Progenitor cell of endocrine pancreas (in vitro differentiated cells): ENCODE results near the gene MYBPC2. TPM values are rescaled to one million over a fixed set of nuclear protein-coding genes. Genes with fewer than 3 reads are reported as not detected.
"Not testable (repeated sequence)": the region's sequence is repeated elsewhere in the genome, so short reads cannot be mapped to it uniquely, and the experiment has no call there.

Source experiments
- DNase-seq: peaks from one replicate; pipeline ENCODE4 v3.0.0; 2021; ENCODE audit warnings: low spot score; ENCODE audit not compliant: unreplicated experiment
- H3K27ac Mint-ChIP-seq: 2 replicates; pipeline ENCODE4 v1.8.0; 2021; ENCODE audit warnings: mild to moderate bottlenecking, moderate library complexity, mixed read lengths
- H3K27me3 Mint-ChIP-seq: 2 replicates; pipeline ENCODE4 v1.8.0; 2021; ENCODE audit warnings: mixed read lengths
- H3K36me3 Mint-ChIP-seq: 2 replicates; pipeline ENCODE4 v1.8.0; 2022; ENCODE audit warnings: mixed read lengths; ENCODE audit not compliant: insufficient read depth
- H3K4me1 Mint-ChIP-seq: 2 replicates; pipeline ENCODE4 v1.8.0; 2021; ENCODE audit warnings: low read depth, mixed read lengths
- H3K4me3 Mint-ChIP-seq: 2 replicates; pipeline ENCODE4 v1.8.0; 2021; ENCODE audit warnings: low read depth, mild to moderate bottlenecking, moderate library complexity, mixed read lengths
- H3K9me3 Mint-ChIP-seq: 2 replicates; pipeline ENCODE4 v1.8.0; 2021; ENCODE audit warnings: low read depth, mixed read lengths
- total RNA-seq: library from RNA; stranded (reverse); gene quantifications from 2 replicates; pipeline ENCODE4 v1.2.1, GENCODE V29; 2021
- TF ChIP-seq, protein P1 (sequence below): fragments of 200-600 bp; sonication (generic); IDR thresholded peaks from one replicate; pipeline ENCODE4 v1.5.0; 2021; ENCODE audit warnings: antibody characterized with exemption, mild to moderate bottlenecking; ENCODE audit not compliant: unreplicated experiment

MYBPC2 gene
- total RNA-seq, 1 donor from 2014 or later: 1.6 TPM

- H3K27ac Mint-ChIP-seq: peak overlapping the region; percentile 7
Observed at GRCh38 chr19:50433201-50434180, 799 bp downstream of the MYBPC2 start.

DNA sequence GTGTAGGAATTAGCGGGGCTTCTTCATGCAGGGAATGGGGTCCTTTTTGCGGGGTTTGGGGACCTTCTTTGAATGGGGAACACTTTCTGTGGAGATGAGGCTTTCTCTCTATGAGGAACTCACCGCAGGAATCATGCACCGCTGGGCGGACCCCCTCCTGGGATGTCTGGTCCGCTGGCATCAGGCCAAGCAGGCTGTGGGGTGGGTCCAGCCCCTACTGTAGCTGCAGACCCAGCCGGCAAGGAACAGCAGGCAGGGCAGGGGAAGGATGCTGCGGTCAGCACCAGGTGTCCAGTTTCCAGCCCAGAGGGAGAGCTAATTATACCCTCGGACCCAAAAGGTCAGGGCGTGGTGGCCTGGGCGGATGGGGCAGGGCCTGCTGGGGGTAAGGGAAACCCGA lies 1.8 kb downstream of the MYBPC2 start:
- Mint-ChIP-seq H3K4me3 (peak overlapping the region; percentile 53), H3K9me3 (no peaks in the 10 kb centered on the region), H3K27ac (no peak overlapping the region), H3K4me1 (peaks cover 6% of the 10 kb centered on the region), H3K36me3 (no peaks in the 10 kb centered on the region), H3K27me3 (peaks cover 48% of the 10 kb centered on the region)
- TF ChIP-seq, protein P1, sequence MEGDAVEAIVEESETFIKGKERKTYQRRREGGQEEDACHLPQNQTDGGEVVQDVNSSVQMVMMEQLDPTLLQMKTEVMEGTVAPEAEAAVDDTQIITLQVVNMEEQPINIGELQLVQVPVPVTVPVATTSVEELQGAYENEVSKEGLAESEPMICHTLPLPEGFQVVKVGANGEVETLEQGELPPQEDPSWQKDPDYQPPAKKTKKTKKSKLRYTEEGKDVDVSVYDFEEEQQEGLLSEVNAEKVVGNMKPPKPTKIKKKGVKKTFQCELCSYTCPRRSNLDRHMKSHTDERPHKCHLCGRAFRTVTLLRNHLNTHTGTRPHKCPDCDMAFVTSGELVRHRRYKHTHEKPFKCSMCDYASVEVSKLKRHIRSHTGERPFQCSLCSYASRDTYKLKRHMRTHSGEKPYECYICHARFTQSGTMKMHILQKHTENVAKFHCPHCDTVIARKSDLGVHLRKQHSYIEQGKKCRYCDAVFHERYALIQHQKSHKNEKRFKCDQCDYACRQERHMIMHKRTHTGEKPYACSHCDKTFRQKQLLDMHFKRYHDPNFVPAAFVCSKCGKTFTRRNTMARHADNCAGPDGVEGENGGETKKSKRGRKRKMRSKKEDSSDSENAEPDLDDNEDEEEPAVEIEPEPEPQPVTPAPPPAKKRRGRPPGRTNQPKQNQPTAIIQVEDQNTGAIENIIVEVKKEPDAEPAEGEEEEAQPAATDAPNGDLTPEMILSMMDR: no peak
- DNase-seq: no peak

More at GRCh38 chr19:50433201-50434180, 799 bp downstream of the MYBPC2 start:
- peak overlapping the region; percentile 72 for H3K4me3 Mint-ChIP-seq
- no peaks in the 10 kb centered on the region for H3K9me3 Mint-ChIP-seq
- H3K4me1 Mint-ChIP-seq: peaks cover 6% of the 10 kb centered on the region
- TF ChIP-seq, protein P1: no peak
- peaks cover 53% of the 10 kb centered on the region for H3K27me3 Mint-ChIP-seq
- no peaks in the 10 kb centered on the region for H3K36me3 Mint-ChIP-seq
- no peak for DNase-seq

DNA sequence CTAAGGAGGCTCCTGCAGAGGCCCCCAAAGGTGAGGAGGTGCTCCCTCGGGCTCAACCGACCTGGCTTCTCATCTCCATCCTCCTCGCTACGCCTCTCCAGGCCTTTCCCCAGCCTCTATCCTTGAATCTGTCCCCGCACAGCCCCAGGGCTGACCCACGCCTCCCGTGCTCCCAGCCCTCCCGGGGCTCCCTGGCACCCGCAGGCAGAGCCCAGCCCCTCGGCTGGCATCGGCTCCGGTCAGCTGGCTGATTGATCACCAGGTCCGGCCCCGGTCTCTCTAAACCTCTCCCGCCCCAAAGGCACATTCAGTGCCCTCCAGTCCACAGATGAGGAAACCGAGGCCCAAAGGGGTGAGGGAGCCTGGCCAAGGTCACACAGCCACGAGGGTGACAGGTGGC lies 2.5 kb downstream of the MYBPC2 start:
- no peaks in the 10 kb centered on the region for H3K36me3 Mint-ChIP-seq
- peaks cover 46% of the 10 kb centered on the region for H3K27me3 Mint-ChIP-seq
- TF ChIP-seq, protein P1: no peak
- no peak for DNase-seq
- H3K4me1 Mint-ChIP-seq: peaks cover 6% of the 10 kb centered on the region
- H3K27ac Mint-ChIP-seq: no peak overlapping the region
- H3K4me3 Mint-ChIP-seq: no peak overlapping the region
- no peaks in the 10 kb centered on the region for H3K9me3 Mint-ChIP-seq

- no peaks in the 10 kb centered on the region for H3K36me3 Mint-ChIP-seq
Observed at GRCh38 chr19:50435627-50436026, 2.9 kb downstream of the MYBPC2 start.

GRCh38 chr19:50437862-50438449 lies 5.3 kb downstream of the MYBPC2 start:
- no peaks in the 10 kb centered on the region for H3K36me3 Mint-ChIP-seq
- H3K4me3 Mint-ChIP-seq: no peak overlapping the region
- H3K9me3 Mint-ChIP-seq: no peaks in the 10 kb centered on the region
- H3K27me3 Mint-ChIP-seq: peaks cover 34% of the 10 kb centered on the region
- TF ChIP-seq, protein P1: no peak
- DNase-seq: no peak
- H3K27ac Mint-ChIP-seq: no peak overlapping the region
- peaks cover 2% of the 10 kb centered on the region for H3K4me1 Mint-ChIP-seq

More at GRCh38 chr19:50435627-50436026, 2.9 kb downstream of the MYBPC2 start:
- Mint-ChIP-seq H3K27me3 (peaks cover 44% of the 10 kb centered on the region), H3K9me3 (no peaks in the 10 kb centered on the region), H3K27ac (no peak overlapping the region), H3K4me1 (peaks cover 6% of the 10 kb centered on the region), H3K4me3 (no peak overlapping the region)
- no peak for DNase-seq
- TF ChIP-seq, protein P1: no peak

- peaks cover 36% of the 10 kb centered on the region for H3K27me3 Mint-ChIP-seq
- H3K4me3 Mint-ChIP-seq, H3K4me1 Mint-ChIP-seq, DNase-seq, H3K9me3 Mint-ChIP-seq, H3K36me3 Mint-ChIP-seq, H3K27ac Mint-ChIP-seq: not testable (repeated sequence)
Observed at GRCh38 chr19:50439130-50439529, 6.4 kb downstream of the MYBPC2 start.
